ENCODE results near the gene HBM.
"Not testable (repeated sequence)": the region's sequence is repeated elsewhere in the genome, so short reads cannot be mapped to it uniquely, and the experiment has no call there.

The HBM gene

GRCh38 chr16:170788-171187, 5.0 kb downstream of the HBM start:
- no peak for DNase-seq

- DNase-seq = not testable (repeated sequence)
These were observed 6.7 kb downstream of the HBM start, which contains the start of gene HBA2 for GRCh38 chr16:172374-172941. Gene HBA2, plus strand, starts transcription at chr16:172876. Its CDS starts 37 bp downstream, at chr16:172913.

- DNase-seq = not testable (repeated sequence)
These were observed 7.6 kb downstream of the HBM start for GRCh38 chr16:173211-173854.

- not testable (repeated sequence) for DNase-seq
These were observed 8.4 kb downstream of the HBM start for GRCh38 chr16:173928-174769.

- no peak for DNase-seq
These were observed 9.5 kb downstream of the HBM start for GRCh38 chr16:175011-175949.

GRCh38 chr16:176006-176405, 10.2 kb downstream of the HBM start:
- not testable (repeated sequence) for DNase-seq

- DNase-seq = not testable (repeated sequence)
These were observed 11.0 kb downstream of the HBM start, which contains the start of gene HBA1 for GRCh38 chr16:176477-177382. Gene HBA1, plus strand, starts transcription at chr16:176680. Its CDS starts 37 bp downstream, at chr16:176717.

- DNase-seq = peak; percentile 27
These were observed 11.6 kb downstream of the HBM start for GRCh38 chr16:177394-177822.

GRCh38 chr16:177981-178667, 12.3 kb downstream of the HBM start:
- DNase-seq = no peak

- DNase-seq = no peak
These were observed 12.9 kb downstream of the HBM start for GRCh38 chr16:178668-179015.

GRCh38 chr16:179211-180092, 13.7 kb downstream of the HBM start:
- DNase-seq = peak; percentile 36

- DNase-seq = peak; percentile 70
These were observed 14.4 kb downstream of the HBM start, which contains the start of gene HBQ1 for GRCh38 chr16:180101-180675. Gene HBQ1, plus strand, starts transcription at chr16:180459. Its CDS starts 28 bp downstream, at chr16:180487.

GRCh38 chr16:180681-181564, 15.1 kb downstream of the HBM start:
- peak; percentile 90 for DNase-seq

- DNase-seq = peak; percentile 57
These were observed 15.8 kb downstream of the HBM start for GRCh38 chr16:181565-182021.

GRCh38 chr16:183005-183404, 17.2 kb downstream of the HBM start:
- DNase-seq = no peak

- DNase-seq = no peak
These were observed 19.4 kb downstream of the HBM start for GRCh38 chr16:185213-185612.

- no peak for DNase-seq
These were observed 19.9 kb downstream of the HBM start for GRCh38 chr16:185691-186090.

- no peak for DNase-seq
These were observed 21.6 kb downstream of the HBM start for GRCh38 chr16:187330-187729.

Data from NCI-H82 (cell line).